ENCODE data around the gene USP6. TPM values are rescaled to one million over a fixed set of nuclear protein-coding genes. Genes with fewer than 3 reads are reported as not detected.
A peak's percentile ranks its signal among the peaks of the same experiment; 100 is the strongest.
"Not testable (repeated sequence)": the region's sequence is repeated elsewhere in the genome, so short reads cannot be mapped to it uniquely, and the experiment has no call there.

USP6 gene
- 0.20 TPM for total RNA-seq

GRCh38 chr17:5115673-5116651 is at the start of gene USP6:
Gene USP6, plus strand, starts transcription at chr17:5116032. Its CDS starts 14,336 bp downstream, at chr17:5130368.
- no peak for DNase-seq

- no peak for DNase-seq
Measured at GRCh38 chr17:5068236-5068635, 47.6 kb upstream of the USP6 start.

DNA sequence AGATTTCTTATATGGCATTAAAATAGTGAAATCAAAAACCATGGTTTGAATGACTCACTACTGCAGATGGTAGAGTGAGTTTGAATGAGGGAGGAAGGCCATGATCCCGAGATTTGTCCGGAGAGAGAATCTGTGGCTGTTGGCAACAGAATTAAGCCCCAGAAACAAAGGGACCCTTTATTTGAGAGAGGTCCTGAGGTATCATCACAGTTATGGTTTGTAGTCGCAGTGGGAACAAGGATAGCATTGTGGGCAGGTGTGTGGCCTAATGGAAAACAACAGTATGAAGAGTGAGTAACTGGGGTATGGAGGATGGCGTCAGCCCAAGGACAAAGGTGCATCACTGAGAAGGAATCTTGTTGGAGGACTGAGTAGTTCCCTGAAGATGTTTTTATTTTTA is 46.1 kb upstream of the USP6 start:
- no peak for DNase-seq

- DNase-seq: not testable (repeated sequence)
Measured at GRCh38 chr17:5075472-5075871, 40.4 kb upstream of the USP6 start.

GRCh38 chr17:5077275-5077674 is 38.6 kb upstream of the USP6 start:
- DNase-seq: not testable (repeated sequence)

DNA sequence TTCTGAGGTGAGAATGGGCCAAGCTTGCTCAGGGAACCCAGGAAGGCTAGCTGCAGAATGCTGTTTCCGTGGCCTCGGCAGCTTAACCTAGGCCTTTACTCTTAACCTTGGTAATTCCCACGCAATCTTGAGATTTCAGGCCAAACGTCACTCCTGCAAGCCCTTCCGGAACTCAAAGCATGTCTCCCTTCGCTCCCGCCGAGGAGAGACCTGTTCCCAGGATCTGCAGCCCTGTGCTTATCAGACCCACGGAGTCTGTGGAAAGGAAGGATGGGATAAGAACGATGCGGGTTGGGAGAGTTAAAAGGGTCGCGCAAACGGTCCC is 38.1 kb upstream of the USP6 start:
- no peak for DNase-seq

GRCh38 chr17:5078106-5079028 is 37.5 kb upstream of the USP6 start, which contains the start of gene ZFP3:
Gene ZFP3, plus strand, starts transcription at chr17:5078467. Its CDS starts 13,038 bp downstream, at chr17:5091505.
- DNase-seq: peak; percentile 73

DNA sequence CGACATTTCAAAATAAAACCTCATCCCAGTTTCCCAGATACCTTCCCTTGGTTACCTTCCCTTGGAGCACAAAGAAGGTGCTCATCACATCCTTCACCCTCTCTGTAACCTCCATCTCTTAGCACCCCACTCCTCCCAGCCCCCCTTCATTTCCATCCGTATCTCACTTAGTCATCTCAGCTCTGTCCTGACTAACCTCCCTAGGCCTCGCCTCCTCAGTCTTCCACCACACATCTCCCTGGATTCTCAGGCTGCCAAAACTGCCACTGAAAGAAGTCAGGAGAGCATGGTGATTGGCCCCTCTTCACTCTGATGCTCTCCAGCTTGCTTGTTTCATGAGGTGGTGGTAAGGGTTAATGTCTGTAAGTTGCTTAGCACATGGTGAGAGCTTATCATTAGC is 35.2 kb upstream of the USP6 start:
- DNase-seq: no peak

DNA sequence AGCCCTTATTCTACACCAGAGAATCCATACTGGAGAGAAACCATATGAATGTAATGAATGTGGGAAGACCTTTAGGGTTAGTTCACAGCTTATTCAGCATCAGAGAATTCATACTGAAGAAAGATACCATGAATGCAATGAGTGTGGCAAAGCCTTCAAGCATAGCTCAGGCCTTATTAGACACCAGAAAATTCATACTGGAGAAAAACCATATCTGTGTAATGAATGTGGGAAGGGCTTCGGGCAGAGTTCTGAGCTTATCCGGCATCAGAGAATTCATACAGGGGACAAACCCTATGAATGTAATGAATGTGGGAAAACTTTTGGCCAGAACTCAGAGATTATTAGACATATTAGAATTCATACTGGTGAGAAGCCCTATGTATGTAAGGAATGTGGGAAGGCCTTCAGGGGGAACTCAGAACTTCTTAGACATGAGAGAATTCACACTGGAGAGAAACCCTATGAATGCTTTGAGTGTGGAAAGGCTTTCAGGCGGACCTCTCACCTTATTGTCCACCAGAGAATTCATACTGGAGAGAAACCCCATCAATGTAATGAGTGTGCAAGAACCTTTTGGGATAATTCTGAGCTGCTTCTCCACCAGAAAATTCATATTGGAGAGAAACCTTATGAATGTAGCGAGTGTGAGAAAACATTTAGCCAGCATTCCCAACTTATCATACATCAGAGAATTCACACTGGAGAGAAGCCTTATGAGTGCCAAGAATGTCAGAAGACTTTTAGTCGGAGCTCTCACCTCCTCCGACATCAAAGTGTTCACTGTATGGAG is 23.4 kb upstream of the USP6 start:
- no peak for DNase-seq

- DNase-seq: no peak
Measured at GRCh38 chr17:5096731-5097100, 19.1 kb upstream of the USP6 start.

DNA sequence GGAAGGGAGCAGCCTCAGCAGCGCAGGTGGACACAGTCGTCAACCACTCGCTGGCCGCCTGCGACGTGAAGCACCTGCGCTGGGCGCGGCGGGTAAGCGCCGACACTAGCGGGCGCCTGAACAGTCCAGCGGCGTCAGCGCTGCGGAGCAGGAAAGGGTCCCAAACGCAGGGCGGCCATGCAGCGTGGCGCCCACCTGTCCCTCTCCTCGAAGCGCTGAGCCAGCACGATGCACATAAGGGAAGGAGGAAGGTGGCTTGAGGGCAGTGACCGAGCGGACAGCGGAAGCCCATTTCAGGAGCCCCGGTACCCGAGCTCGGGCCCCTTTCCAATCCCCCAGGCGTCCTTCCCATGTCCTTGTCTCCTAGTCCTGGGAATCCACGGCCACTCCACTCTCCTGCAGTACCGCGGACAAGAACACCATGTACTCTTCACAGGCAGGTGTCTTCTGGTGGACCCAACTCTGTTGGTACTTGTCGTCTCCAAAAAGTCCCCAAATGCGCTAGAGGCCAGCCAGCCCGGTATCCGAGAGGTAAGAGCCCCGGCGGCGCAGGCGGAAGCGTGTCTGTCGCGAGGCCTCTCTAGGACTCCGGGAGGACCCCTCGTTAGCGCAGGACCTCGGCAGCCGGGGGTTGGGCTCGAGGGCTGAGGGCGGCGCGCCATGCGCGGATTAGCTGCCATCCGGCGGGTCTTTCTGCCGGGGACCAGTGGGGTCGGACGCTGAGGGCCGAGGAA is 18.6 kb upstream of the USP6 start:
- peak; percentile 56 for DNase-seq

DNA sequence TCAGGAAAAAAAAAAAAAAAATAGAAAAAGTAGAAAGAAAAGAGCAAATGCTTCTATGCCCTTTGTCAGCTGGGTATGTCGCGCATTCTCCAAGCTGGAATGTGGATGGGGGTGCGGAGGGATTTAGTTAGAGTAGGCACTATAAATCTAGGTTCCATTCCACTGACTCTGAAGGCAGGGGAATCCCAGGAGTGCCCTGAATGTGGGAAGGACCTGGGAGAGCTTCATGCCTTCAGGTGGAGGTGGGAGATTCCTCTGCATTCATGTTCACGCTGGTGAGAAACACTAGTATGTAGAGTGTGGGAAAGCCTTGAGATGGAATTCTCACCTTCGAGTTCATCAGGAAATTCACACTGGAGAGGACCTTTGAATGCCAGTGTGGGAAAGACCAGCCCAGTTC is 16.6 kb upstream of the USP6 start:
- no peak for DNase-seq

- DNase-seq: no peak
Measured at GRCh38 chr17:5100832-5101231, 15.0 kb upstream of the USP6 start.

GRCh38 chr17:5110816-5111215 is 5.0 kb upstream of the USP6 start:
- DNase-seq: no peak

GRCh38 chr17:5111402-5112204 is 4.2 kb upstream of the USP6 start, which contains the start of gene ZNF232:
Gene ZNF232, minus strand, starts transcription at chr17:5111878. Its CDS starts 56 bp downstream, at chr17:5111822.
- DNase-seq: peak; percentile 82

DNA sequence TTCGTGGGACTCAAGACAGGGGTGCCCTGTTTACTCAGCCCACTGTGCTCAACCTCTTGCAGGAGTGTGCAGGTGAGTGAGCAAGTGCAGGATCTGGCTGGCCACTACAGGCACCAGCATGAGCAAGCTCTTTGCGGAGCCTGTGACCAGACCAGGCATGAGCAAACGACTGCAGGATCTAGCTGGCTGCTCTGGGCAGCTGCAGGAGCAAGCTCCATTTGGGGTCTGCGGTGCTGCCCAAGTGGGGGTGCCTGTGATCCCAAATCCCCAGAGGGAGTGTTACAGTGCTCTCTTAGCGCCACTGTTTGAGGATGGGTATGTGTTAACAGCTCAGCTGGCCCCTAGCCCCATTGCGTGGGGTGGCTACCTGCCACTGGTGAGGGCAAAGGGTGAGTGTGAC is 2.4 kb downstream of the USP6 start:
- no peak for DNase-seq

DNA sequence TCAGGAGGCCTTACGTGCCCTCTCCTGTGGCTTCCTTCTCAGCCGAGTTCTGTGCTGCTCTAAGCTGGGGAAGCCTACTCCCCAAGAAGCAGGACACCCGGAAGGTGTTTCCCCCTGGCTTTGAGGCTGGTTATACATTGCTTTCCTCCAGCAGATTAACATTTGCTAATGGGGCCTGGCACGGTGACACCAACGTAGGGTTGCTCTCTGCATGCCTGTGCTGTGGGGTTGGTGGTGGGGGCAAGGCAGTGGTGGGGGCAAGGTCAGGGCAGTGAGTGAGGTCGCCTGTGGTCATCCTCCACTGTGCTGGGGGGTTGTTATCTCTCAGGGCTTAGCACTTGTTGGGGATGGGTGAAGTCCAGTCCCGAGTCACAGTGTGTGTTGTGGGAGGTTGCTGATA is 4.2 kb downstream of the USP6 start:
- no peak for DNase-seq

DNA sequence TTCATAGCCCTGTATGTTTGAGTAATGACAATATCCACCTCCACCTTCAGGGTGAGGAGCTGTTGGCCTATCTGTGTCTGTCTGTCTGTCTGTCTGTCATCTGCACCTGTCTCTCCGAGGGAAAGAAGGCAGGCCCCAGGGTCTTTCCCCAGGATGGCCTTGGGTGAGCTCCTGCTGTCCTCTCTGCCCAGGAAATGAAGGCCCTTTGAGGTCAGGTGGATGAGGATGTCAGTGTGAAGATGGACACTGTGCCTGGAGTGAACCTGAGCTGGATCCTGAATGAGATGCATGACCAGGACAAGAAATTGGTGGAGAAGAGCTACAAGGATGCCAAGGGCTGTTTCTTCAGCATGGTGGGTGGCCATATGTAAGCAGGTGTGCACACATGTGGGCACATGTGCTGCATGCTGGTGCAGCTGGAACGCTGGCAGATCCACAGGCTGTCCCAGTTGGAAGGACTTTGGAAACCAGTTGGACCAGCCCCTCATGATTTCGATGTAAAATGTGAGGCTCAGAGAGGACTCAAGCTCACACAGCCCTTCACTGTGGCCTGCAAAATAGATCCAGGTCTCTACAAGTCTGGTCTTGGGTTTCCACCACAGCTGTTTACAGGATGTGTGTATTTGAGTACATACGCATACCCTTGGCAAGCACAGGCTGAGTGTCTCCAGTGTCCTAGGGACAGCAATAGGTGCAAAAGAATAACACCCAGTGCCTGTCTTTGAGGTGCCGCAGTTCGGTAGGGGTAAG is 4.8 kb downstream of the USP6 start:
- DNase-seq: not testable (repeated sequence)

GRCh38 chr17:5121186-5121841 is 5.5 kb downstream of the USP6 start:
- DNase-seq: no peak
